Subcutaneous abdominal adipose tissue (tissue), 5 donors: ENCODE results near the gene ATP10B.

ENCODE experiments used
- H3K27ac ChIP-seq: one replicate; pipeline ENCODE4 v1.7.0; 2013; ENCODE audit warnings: low read depth, mild to moderate bottlenecking, inconsistent platforms, low read length, moderate library complexity
- H3K27me3 ChIP-seq, 5 donors: one replicate each; pipeline ENCODE4 v1.7.0; 2013; ENCODE audit warnings: low read length in 5 of 5, inconsistent platforms in 1 of 5; ENCODE audit not compliant: control insufficient read depth in 5 of 5, insufficient read depth in 4 of 5
- H3K36me3 ChIP-seq, 5 donors: one replicate each; pipeline ENCODE4 v1.7.0; 2013; ENCODE audit warnings: low read length in 5 of 5; ENCODE audit not compliant: control insufficient read depth in 5 of 5, insufficient read depth in 5 of 5
- H3K4me1 ChIP-seq, 5 donors: one replicate each; pipeline ENCODE4 v1.7.0; 2013; ENCODE audit warnings: low read length in 5 of 5, mild to moderate bottlenecking in 3 of 5, moderate library complexity in 1 of 5; ENCODE audit not compliant: control insufficient read depth in 5 of 5, insufficient read depth in 5 of 5
- H3K4me3 ChIP-seq, 5 donors: one replicate each; pipeline ENCODE4 v1.7.0; 2013; ENCODE audit warnings: low read length in 5 of 5, low read depth in 1 of 5
- H3K9ac ChIP-seq, 5 donors: one replicate each; pipeline ENCODE4 v1.7.0; 2013; ENCODE audit warnings: low read length in 5 of 5, mild to moderate bottlenecking in 4 of 5, moderate library complexity in 3 of 5
- H3K9me3 ChIP-seq, 5 donors: one replicate each; pipeline ENCODE4 v1.7.0; 2013; ENCODE audit warnings: low read length in 5 of 5; ENCODE audit not compliant: control insufficient read depth in 5 of 5
- donor health status: healthy.
- donor health status: healthy.
- donor health status: healthy.
- donor health status: healthy.
- donor health status: healthy.

ATP10B gene

DNA sequence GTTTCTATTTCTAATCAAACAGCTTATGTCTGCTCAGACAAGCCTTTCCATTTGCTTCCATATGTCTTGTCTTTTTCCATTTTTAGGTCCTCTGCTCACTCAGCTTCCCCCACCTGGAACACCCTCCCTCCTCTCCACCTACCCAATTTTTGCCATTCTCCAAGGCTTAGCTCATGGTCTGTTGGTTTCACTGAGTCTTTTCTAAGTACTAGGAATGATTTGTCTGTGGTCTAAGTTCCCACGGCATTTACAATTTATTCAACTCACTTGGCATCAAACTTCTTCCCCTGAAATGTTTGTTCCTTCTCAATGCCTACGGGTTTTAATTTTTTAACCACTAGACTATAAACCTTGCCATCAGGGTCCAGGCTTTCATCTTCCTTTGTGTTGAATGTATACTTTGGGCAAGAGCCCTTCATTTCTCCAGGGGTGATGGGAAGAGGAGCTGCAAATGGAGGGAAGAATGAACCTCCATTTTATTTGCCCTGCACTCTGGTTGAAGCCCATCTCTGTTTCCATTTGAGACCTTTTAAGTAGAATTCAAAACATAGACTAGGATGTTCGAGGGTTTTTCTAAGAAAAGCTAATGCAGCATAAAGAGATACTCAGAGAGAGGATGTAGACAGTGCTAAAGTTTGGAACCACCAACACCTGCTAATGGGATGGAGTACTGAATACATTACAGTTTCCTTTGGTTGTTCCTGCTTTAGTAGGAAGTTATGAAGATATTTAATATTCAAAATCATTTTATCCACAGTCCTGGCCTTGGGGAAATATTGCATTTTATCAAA lies 326.3 kb downstream of the ATP10B start:
- Histone ChIP-seq H3K27me3 (peaks cover 0 to 6% (median 0%) of the 10 kb centered on the region in 5 donors), H3K4me3 (no peak overlapping the region), H3K9me3 (peaks cover 0 to 5% (median 0%) of the 10 kb centered on the region in 5 donors), H3K9ac (no peak overlapping the region), H3K36me3 (no peaks in the 10 kb centered on the region), H3K4me1 (no peaks in the 10 kb centered on the region), H3K27ac (no peak overlapping the region)

GRCh38 chr5:160524827-160525226 lies 327.2 kb downstream of the ATP10B start:
- Histone ChIP-seq H3K36me3 (no peaks in the 10 kb centered on the region), H3K9me3 (peaks cover 0 to 5% (median 0%) of the 10 kb centered on the region in 5 donors), H3K9ac (no peak overlapping the region), H3K27me3 (peaks cover 0 to 6% (median 0%) of the 10 kb centered on the region in 5 donors), H3K27ac (no peak overlapping the region), H3K4me3 (no peak overlapping the region), H3K4me1 (no peaks in the 10 kb centered on the region)

DNA sequence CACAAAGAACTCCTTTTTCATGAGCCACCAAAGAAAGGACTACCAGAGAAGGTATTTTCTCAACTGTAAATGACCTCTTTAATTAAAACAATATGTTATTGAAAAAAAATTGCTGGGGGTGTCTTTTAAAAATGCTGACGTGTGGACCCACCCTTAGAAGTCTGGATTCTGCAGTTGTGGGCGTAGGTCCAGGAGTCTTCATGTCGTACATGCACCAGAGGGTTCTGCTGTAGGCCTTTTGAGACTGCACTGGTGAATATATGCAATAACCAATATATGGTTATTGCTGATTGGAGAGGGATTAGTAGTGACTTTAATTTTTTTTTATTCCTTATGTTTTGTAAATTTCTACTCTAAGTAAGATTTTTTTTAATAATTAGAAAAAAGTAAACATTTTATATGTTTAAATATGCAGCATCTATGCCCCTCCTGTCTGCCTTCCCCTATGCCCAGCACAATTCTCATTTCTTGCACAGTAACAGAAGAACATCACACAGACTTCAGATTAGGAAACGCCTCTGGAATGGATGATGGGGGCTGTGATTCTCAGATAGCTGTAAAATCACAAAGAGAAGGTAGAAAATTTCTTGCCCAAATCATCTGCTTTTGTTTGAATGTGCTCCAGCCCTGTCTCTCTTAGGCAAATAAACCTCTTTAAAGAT lies 328.4 kb downstream of the ATP10B start:
- no peaks in the 10 kb centered on the region for H3K9me3 ChIP-seq
- H3K4me3 ChIP-seq, result no peak overlapping the region
- H3K27ac ChIP-seq, result no peak overlapping the region
- no peaks in the 10 kb centered on the region for H3K4me1 ChIP-seq
- no peaks in the 10 kb centered on the region for H3K36me3 ChIP-seq
- no peak overlapping the region for H3K9ac ChIP-seq
- H3K27me3 ChIP-seq, result peaks cover 0 to 6% (median 0%) of the 10 kb centered on the region in 5 donors

- no peak overlapping the region for H3K4me3 ChIP-seq
- H3K36me3 ChIP-seq, result no peaks in the 10 kb centered on the region
- no peaks in the 10 kb centered on the region for H3K9me3 ChIP-seq
- no peaks in the 10 kb centered on the region for H3K27me3 ChIP-seq
- no peaks in the 10 kb centered on the region for H3K4me1 ChIP-seq
- H3K9ac ChIP-seq, result no peak overlapping the region
- H3K27ac ChIP-seq, result no peak overlapping the region
Observed at GRCh38 chr5:160521392-160521663, 330.7 kb downstream of the ATP10B start.

DNA sequence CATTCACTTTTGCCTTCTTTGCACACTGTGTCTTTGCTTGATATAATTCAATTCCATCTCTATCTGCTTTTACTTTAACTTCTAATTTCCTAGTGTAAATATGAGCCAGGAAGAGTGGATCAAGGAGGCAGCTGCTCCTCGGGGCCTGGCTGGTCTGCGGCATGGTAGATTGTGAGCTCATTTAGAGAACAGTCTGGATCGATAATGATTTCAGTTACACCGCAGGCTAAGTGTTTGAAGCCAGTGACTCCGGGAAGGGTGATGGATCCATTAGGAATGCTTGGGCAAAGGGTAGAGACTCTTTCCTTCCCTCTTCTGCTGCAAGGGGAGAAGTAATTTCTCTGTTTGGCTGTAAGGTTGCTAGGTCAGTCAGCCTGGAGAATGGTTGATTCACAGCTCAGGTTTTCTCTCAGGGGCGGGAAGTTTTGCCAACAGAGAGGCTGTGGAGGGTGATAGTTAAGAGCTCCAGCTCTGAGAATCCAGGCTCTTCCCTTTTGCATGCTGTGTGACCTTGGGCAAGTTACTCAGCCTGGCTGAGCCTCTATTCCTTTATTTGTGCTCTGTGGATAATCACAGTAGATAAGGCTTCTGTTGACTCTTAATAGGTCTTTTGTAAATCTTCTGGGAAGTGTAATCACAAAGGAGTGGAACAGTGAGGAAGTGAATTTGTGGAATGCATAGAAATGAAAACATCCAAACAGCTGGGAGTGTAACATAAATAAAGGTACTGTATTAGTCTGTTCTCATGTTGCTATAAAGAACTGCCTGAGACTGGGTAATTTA lies 331.2 kb downstream of the ATP10B start:
- H3K9ac ChIP-seq, result no peak overlapping the region
- H3K27ac ChIP-seq, result no peak overlapping the region
- H3K9me3 ChIP-seq, result no peaks in the 10 kb centered on the region
- no peaks in the 10 kb centered on the region for H3K27me3 ChIP-seq
- no peak overlapping the region for H3K4me3 ChIP-seq
- H3K36me3 ChIP-seq, result no peaks in the 10 kb centered on the region
- no peaks in the 10 kb centered on the region for H3K4me1 ChIP-seq

DNA sequence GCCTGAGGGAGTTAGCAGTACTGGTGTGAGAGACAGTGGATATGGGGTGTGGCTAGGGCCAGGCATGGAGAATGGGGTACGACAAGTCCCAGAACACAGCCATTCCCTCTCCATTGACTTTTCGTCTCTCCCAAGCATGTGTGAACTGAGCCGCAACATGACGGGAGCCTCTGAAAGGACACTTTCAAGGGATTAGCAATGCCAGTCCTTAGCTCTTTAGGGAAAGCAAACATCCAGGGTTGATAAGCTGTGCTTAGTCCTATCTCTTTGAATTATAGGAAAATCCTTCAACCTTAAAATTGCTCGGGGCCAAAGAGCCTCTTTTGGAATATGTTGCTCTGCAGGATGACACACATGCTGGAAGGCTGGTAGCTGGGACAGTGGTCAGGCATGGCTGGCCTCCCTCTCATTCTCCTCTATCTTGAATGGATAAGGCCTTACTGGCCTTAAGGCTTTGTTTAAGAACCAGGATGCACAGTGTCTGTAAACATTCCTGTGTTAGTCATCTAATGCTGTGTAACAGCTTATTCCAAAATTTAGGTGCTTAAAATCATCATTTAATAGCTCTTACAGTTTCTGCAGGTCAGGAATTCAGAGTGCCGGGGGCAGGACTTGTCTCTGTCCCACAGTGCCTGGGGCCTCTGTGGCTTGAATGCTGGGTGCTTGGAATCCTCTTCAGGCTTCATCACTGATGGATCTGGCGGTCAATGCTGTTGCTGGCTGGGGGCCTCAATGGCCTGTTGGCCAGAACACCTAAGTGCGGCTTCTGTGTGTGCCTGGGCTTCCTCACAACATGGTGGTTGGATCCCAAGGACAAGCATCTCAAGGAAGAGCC lies 335.1 kb downstream of the ATP10B start:
- no peaks in the 10 kb centered on the region for H3K4me1 ChIP-seq
- H3K9ac ChIP-seq, result no peak overlapping the region
- H3K27me3 ChIP-seq, result peaks cover 0 to 3% (median 0%) of the 10 kb centered on the region in 5 donors
- H3K27ac ChIP-seq, result no peak overlapping the region
- H3K4me3 ChIP-seq, result no peak overlapping the region
- H3K36me3 ChIP-seq, result no peaks in the 10 kb centered on the region
- no peaks in the 10 kb centered on the region for H3K9me3 ChIP-seq

DNA sequence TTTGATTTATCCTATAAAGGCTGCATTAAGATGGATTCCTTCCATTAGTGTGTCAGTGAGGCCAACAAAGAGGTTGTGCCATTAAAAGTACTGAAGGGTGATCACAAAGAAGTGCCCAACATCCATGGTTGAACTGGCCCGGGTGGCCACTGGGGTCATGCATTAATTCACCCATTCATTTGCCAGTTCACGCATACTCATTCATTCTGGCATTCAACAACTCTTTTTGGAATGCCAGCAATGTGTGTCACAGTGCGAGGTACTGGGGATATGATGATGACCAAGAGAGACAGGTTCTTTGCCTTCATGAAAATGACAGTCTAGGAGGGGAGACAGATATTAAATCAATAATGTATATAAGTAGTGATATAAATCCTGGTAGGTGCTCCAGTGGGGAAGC lies 337.1 kb downstream of the ATP10B start:
- H3K9ac ChIP-seq, result no peak overlapping the region
- H3K4me1 ChIP-seq, result no peaks in the 10 kb centered on the region
- no peaks in the 10 kb centered on the region for H3K9me3 ChIP-seq
- no peak overlapping the region for H3K4me3 ChIP-seq
- H3K27me3 ChIP-seq, result peaks cover 0 to 5% (median 0%) of the 10 kb centered on the region in 5 donors
- H3K27ac ChIP-seq, result no peak overlapping the region
- no peaks in the 10 kb centered on the region for H3K36me3 ChIP-seq

DNA sequence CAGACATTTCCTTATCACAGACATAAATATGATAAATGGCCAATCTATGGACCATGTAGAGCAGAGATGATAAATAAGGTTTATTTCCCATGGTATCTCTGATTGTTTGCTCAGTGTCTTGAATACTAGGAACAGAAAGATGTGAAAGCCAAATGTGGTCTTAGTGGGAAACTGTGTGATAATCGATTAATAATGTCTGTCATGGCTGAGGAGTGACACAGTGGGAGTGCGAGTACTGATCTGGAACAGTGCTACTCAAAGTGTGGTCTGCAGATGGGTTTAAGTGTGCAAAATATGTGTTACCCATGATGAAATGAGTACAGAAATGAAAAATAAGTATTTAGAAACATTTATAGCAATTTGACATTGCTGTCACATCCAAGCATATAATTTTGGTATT lies 337.8 kb downstream of the ATP10B start:
- no peak overlapping the region for H3K4me3 ChIP-seq
- no peak overlapping the region for H3K27ac ChIP-seq
- H3K9me3 ChIP-seq, result no peaks in the 10 kb centered on the region
- H3K4me1 ChIP-seq, result no peaks in the 10 kb centered on the region
- H3K27me3 ChIP-seq, result peaks cover 0 to 5% (median 0%) of the 10 kb centered on the region in 5 donors
- no peak overlapping the region for H3K9ac ChIP-seq
- H3K36me3 ChIP-seq, result no peaks in the 10 kb centered on the region

DNA sequence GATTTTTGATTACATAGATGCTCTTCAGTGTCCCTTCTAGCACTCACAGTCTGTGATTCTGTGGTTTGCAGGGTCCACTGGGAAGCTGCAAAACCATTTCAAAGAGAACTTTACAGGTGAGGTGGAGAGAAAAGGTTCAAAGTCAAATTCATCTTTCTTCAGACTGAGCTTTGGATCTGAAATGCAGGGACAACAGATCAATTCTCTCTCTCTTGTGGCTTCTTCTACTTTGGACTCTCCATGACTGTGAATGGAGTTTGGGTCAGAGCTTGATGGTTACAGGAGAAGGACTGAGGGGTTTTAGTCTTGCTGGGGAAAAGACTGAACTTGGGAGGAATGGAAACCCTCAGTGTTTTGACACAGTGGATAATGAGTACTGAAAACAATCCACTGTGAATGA lies 338.5 kb downstream of the ATP10B start:
- H3K27ac ChIP-seq, result no peak overlapping the region
- no peak overlapping the region for H3K4me3 ChIP-seq
- no peaks in the 10 kb centered on the region for H3K36me3 ChIP-seq

More for the DNA sequence above, 338.5 kb downstream of the ATP10B start:
- H3K9ac ChIP-seq, result no peak overlapping the region
- H3K4me1 ChIP-seq, result peaks cover 0 to 1% (median 0%) of the 10 kb centered on the region in 5 donors
- no peaks in the 10 kb centered on the region for H3K9me3 ChIP-seq
- peaks cover 0 to 5% (median 0%) of the 10 kb centered on the region in 5 donors for H3K27me3 ChIP-seq
